SK-N-SH treated with all-trans-retinoic acid at 6 μM for 48 hours (cell line): ENCODE results near the gene PRKCQ.

ENCODE experiments used
- ATAC-seq: fragments of 200-7000 bp; cut with Tn5 transposase; 3 replicates; pipeline ENCODE4 v1.9.1; 2020; ENCODE audit warnings: mild to moderate bottlenecking, moderate library complexity
- BACH2 ChIP-seq: fragments of 250-450 bp; sonication (Bioruptor Pico); IDR thresholded peaks from 2 replicates; pipeline ENCODE4 v1.9.0; 2021; ENCODE audit warnings: mild to moderate bottlenecking, borderline replicate concordance
- CREB5 ChIP-seq: fragments of 250-450 bp; sonication (Bioruptor Pico); IDR thresholded peaks from 2 replicates; pipeline ENCODE4 v1.5.1; 2020; ENCODE audit warnings: low read depth, mild to moderate bottlenecking, moderate library complexity
- CSDC2 ChIP-seq: fragments of 250-450 bp; sonication (Bioruptor Pico); IDR thresholded peaks from 2 replicates; pipeline ENCODE4 v1.5.0; 2020; ENCODE audit warnings: mild to moderate bottlenecking, moderate library complexity
- CSRNP3 ChIP-seq: fragments of 250-450 bp; sonication (Bioruptor Pico); IDR thresholded peaks from 2 replicates; pipeline ENCODE4 v1.5.1; 2021; ENCODE audit warnings: mild to moderate bottlenecking, moderate library complexity
- ESRRG ChIP-seq: fragments of 250-450 bp; sonication (Bioruptor Pico); IDR thresholded peaks from 2 replicates; pipeline ENCODE4 v1.6.1; 2021; ENCODE audit warnings: mild to moderate bottlenecking
- GLIS3 ChIP-seq: fragments of 250-450 bp; sonication (Bioruptor Pico); IDR thresholded peaks from 2 replicates; pipeline ENCODE4 v1.5.0; 2020; ENCODE audit warnings: mild to moderate bottlenecking, moderate library complexity
- ISL1 ChIP-seq: fragments of 250-450 bp; sonication (Bioruptor Pico); IDR thresholded peaks from 2 replicates; pipeline ENCODE4 v2.1.2; 2022; ENCODE audit warnings: mild to moderate bottlenecking, moderate library complexity
- OSR1 ChIP-seq: fragments of 250-450 bp; sonication (Bioruptor Pico); IDR thresholded peaks from 2 replicates; pipeline ENCODE4 v1.8.0; 2022; ENCODE audit warnings: moderate library complexity, mild to moderate bottlenecking, inconsistent platforms
- PATZ1 ChIP-seq: fragments of 250-450 bp; sonication (Bioruptor Pico); IDR thresholded peaks from 2 replicates; pipeline ENCODE4 v1.8.0; 2020; ENCODE audit warnings: mild to moderate bottlenecking, moderate library complexity, borderline replicate concordance
- POU6F1 ChIP-seq: fragments of 250-450 bp; sonication (Bioruptor Pico); IDR thresholded peaks from 2 replicates; pipeline ENCODE4 v1.8.0; 2021; ENCODE audit warnings: low read depth, mild to moderate bottlenecking, moderate library complexity, borderline replicate concordance
- PPARA ChIP-seq: fragments of 250-450 bp; sonication (Bioruptor Pico); IDR thresholded peaks from 2 replicates; pipeline ENCODE4 v1.5.0; 2020; ENCODE audit warnings: mild to moderate bottlenecking, borderline replicate concordance
- RARB ChIP-seq: fragments of 250-450 bp; sonication (Bioruptor Pico); IDR thresholded peaks from 2 replicates; pipeline ENCODE4 v1.8.0; 2021; ENCODE audit warnings: mild to moderate bottlenecking, moderate library complexity
- SNAI2 ChIP-seq: fragments of 250-450 bp; sonication (Bioruptor Pico); IDR thresholded peaks from 2 replicates; pipeline ENCODE4 v1.5.0; 2020; ENCODE audit warnings: mild to moderate bottlenecking, moderate library complexity
- TCF4 ChIP-seq: fragments of 250-450 bp; sonication (Bioruptor Pico); IDR thresholded peaks from 2 replicates; pipeline ENCODE4 v1.8.0; 2021; ENCODE audit warnings: mild to moderate bottlenecking, moderate library complexity, borderline replicate concordance
- TOX ChIP-seq: fragments of 250-450 bp; sonication (Bioruptor Pico); IDR thresholded peaks from 2 replicates; pipeline ENCODE4 v1.8.0; 2021; ENCODE audit warnings: mild to moderate bottlenecking, moderate library complexity, borderline replicate concordance
- TSHZ2 ChIP-seq: fragments of 250-450 bp; sonication (Bioruptor Pico); IDR thresholded peaks from 2 replicates; pipeline ENCODE4 v1.5.0; 2020; ENCODE audit warnings: mild to moderate bottlenecking, moderate library complexity
- ZC3H10 ChIP-seq: fragments of 250-450 bp; sonication (Bioruptor Pico); IDR thresholded peaks from 2 replicates; pipeline ENCODE4 v1.5.1; 2021; ENCODE audit warnings: mild to moderate bottlenecking, moderate library complexity
- ZFP3 ChIP-seq: fragments of 250-450 bp; sonication (Bioruptor Pico); IDR thresholded peaks from 2 replicates; pipeline ENCODE4 v1.5.0; 2020; ENCODE audit warnings: mild to moderate bottlenecking, moderate library complexity
- ZFP30 ChIP-seq: fragments of 450-650 bp; formaldehyde crosslinking; IDR thresholded peaks from 2 replicates; pipeline ENCODE4 v1.5.0; 2022; ENCODE audit warnings: mild to moderate bottlenecking, moderate library complexity
- ZNF565 ChIP-seq: fragments of 450-650 bp; formaldehyde crosslinking; conservative IDR thresholded peaks from 2 replicates; pipeline ENCODE4 v1.5.0; 2020; ENCODE audit warnings: low read depth, mild to moderate bottlenecking, moderate library complexity
- ZNF70 ChIP-seq: fragments of 450-650 bp; formaldehyde crosslinking; IDR thresholded peaks from 2 replicates; pipeline ENCODE4 v1.5.0; 2020; ENCODE audit warnings: mild to moderate bottlenecking, moderate library complexity
- ZNF8 ChIP-seq: fragments of 450-650 bp; formaldehyde crosslinking; IDR thresholded peaks from 2 replicates; pipeline ENCODE4 v1.5.0; 2020; ENCODE audit warnings: mild to moderate bottlenecking, moderate library complexity

Gene PRKCQ

GRCh38 chr10:6398399-6398798 lies 181.7 kb downstream of the PRKCQ start:
- TF ChIP-seq ZNF70 (no peak), TSHZ2 (CRISPR knock-in tag) (no peak), ZFP30 (no peak), CREB5 (CRISPR knock-in tag) (no peak), ZNF8 (no peak), PATZ1 (CRISPR knock-in tag) (no peak), SNAI2 (CRISPR knock-in tag) (no peak), BACH2 (no peak), GLIS3 (no peak), TOX (CRISPR knock-in tag) (no peak), ZFP3 (no peak), ZC3H10 (no peak), ESRRG (CRISPR knock-in tag) (no peak), RARB (CRISPR knock-in tag) (no peak), OSR1 (CRISPR knock-in tag) (no peak), TCF4 (CRISPR knock-in tag) (no peak), CSDC2 (CRISPR knock-in tag) (no peak)
- TF ChIP-seq, all 23 proteins: peak for 0
- no peak for ATAC-seq

GRCh38 chr10:6396652-6397051 lies 183.4 kb downstream of the PRKCQ start:
- ATAC-seq = peak; percentile 54
- TF ChIP-seq SNAI2 (CRISPR knock-in tag) = no peak
- 0 out of 2 replicates have a peak, but pooled peaks have one; percentile 20 for TF ChIP-seq TCF4 (CRISPR knock-in tag)

GRCh38 chr10:6396226-6396625 lies 183.8 kb downstream of the PRKCQ start:
- ATAC-seq = no peak

More at GRCh38 chr10:6396226-6396625, 183.8 kb downstream of the PRKCQ start:
- TF ChIP-seq ZNF565 (CRISPR knock-in tag) = no peak
- TF ChIP-seq TSHZ2 (CRISPR knock-in tag) = no peak
- no peak for TF ChIP-seq ZNF8
- no peak for TF ChIP-seq TOX (CRISPR knock-in tag)
- no peak for TF ChIP-seq ESRRG (CRISPR knock-in tag)
- TF ChIP-seq ZFP3 = no peak
- TF ChIP-seq PPARA = no peak
- TF ChIP-seq RARB (CRISPR knock-in tag) = no peak
- TF ChIP-seq CREB5 (CRISPR knock-in tag) = no peak
- no peak for TF ChIP-seq CSRNP3 (CRISPR knock-in tag)
- no peak for TF ChIP-seq SNAI2 (CRISPR knock-in tag)
- TF ChIP-seq CSDC2 (CRISPR knock-in tag) = no peak
- TF ChIP-seq PATZ1 (CRISPR knock-in tag) = no peak
- TF ChIP-seq ISL1 (CRISPR knock-in tag) = no peak
- no peak for TF ChIP-seq BACH2
- no peak for TF ChIP-seq POU6F1 (CRISPR knock-in tag)
- TF ChIP-seq, all 23 proteins: peak for 0
